Measurements from ENCODE around the gene CDK3.
A peak's percentile ranks its signal among the peaks of the same experiment; 100 is the strongest.
"Not testable (repeated sequence)": the region's sequence is repeated elsewhere in the genome, so short reads cannot be mapped to it uniquely, and the experiment has no call there.

CDK3 gene

DNA sequence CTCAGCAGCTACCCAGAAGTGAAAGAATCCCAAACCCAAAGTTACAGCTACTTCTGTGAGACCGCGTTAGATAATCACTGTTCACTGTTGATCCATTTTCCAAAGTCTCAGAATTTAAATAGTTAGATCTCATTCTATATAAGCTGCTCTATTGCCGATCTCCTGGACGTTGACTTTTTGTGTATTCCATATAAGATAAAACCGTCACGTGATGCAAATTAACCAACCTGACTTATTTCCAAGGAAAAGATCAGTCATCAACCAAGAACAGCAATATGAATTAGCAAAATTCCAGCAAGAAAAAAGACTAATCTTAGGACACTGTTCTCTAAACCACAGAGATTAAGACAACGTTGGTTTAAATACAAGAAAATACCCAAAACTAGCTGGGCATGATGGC lies 30.0 kb upstream of the CDK3 start:
- TF ChIP-seq, protein P1, sequence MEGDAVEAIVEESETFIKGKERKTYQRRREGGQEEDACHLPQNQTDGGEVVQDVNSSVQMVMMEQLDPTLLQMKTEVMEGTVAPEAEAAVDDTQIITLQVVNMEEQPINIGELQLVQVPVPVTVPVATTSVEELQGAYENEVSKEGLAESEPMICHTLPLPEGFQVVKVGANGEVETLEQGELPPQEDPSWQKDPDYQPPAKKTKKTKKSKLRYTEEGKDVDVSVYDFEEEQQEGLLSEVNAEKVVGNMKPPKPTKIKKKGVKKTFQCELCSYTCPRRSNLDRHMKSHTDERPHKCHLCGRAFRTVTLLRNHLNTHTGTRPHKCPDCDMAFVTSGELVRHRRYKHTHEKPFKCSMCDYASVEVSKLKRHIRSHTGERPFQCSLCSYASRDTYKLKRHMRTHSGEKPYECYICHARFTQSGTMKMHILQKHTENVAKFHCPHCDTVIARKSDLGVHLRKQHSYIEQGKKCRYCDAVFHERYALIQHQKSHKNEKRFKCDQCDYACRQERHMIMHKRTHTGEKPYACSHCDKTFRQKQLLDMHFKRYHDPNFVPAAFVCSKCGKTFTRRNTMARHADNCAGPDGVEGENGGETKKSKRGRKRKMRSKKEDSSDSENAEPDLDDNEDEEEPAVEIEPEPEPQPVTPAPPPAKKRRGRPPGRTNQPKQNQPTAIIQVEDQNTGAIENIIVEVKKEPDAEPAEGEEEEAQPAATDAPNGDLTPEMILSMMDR (IDR thresholded peaks at IDR 0.05; ENCODE audit: borderline replicate concordance, insufficient read depth, low read depth, low read length), result no peak
- H3K4me3 ChIP-seq (ENCODE audit: low read depth, low read length), result no peak overlapping the region

DNA sequence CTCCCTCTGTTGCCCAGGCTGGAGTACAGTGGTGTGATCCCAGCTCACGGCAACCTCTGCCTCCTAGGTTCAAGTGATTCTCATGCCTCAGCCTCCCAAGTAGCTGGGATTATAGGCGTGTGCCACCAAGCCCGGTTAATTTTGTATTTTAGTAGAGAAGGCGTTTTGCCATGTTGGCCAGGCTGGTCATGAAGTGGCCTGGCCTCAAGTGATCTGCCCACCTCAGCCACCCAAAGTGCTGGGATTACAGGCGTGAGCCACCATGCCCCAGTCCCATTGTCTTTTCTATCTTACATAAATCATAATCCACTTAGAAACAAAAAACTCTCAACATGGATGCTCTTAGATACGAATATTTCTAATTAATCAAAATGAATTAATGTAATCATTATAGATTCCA lies 25.5 kb upstream of the CDK3 start:
- not testable (repeated sequence) for H3K4me3 ChIP-seq (ENCODE audit: low read depth, low read length)

DNA sequence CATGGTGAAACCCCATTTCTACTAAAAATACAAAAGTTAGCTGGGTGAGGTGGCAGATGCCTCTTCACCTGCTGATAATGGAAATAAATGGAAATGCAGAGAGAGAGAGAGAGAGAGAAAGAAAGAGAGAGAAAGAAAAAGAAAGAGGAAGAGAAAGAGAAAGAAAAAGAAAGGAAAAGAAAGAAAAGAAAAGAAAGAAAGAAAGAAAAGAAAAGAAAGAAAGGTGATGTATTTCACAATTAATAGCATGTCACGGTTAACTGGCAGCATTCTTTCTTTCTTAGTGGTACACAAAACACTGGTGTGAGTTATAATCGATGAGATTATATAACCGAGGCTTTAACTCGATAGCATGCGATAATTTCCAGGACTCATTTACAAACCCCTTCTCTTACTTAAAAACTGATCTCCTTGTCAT lies 24.9 kb upstream of the CDK3 start:
- TF ChIP-seq, protein P1 (IDR thresholded peaks at IDR 0.05; ENCODE audit: borderline replicate concordance, insufficient read depth, low read depth, low read length), result no peak
- H3K4me3 ChIP-seq (ENCODE audit: low read depth, low read length), result no peak overlapping the region

GRCh38 chr17:75976175-75976848 lies 24.3 kb upstream of the CDK3 start:
- TF ChIP-seq, protein P1 (IDR thresholded peaks at IDR 0.05; ENCODE audit: borderline replicate concordance, insufficient read depth, low read depth, low read length), result no peak
- no peak overlapping the region for H3K4me3 ChIP-seq (ENCODE audit: low read depth, low read length)

DNA sequence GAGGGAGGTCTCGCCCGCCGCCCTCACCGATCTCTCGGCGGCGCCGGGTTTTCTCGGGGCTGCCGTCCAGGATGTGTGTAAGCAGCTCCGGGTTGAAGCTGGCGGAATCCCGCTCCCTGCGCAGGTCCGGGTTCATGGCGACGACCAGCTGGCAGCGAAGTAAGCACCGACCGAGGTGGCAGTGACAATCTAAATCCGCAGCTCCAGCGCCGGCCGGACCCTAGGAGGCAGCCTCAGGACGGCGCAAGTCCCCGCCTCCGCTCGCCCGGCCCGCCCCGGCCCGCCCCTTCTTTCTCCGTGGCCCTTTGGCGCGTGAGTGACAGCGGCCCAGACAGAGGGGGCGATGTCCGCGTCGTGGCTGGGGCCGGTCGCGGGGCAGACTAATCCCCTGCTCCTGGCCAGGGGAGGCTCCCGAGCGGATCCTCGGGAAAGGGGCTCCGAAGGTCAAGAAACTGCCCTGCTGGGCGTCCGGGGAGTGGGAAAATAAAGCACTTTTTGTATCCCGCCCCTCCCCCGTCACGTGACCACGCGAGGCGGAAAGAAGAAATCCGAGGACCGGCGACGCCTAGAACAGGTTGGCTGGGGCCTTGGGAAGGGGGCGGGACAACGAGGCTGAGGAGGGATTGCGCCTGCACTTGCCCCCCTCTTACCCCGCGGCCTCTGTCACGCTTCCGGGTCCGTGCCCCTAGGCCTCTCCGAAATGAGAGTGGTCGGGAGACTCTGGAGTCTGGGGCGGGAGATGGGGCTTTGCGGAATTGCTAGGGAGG lies 21.5 kb upstream of the CDK3 start, which contains the start of the genes ACOX1 and TEN1:
TSS of gene ACOX1 (minus strand) at position 229 of the 767 bp plus-strand sequence. CDS start at position 136, 93 bp downstream.
TSS of gene TEN1 (plus strand) at position 303 of the 767 bp plus-strand sequence. CDS start 6,953 bp downstream, outside the sequence.
- peak within 1 kb of the TSS; percentile 76 for H3K4me3 ChIP-seq (ENCODE audit: low read depth, low read length)
- TF ChIP-seq, protein P1 (IDR thresholded peaks at IDR 0.05; ENCODE audit: borderline replicate concordance, insufficient read depth, low read depth, low read length), result no peak

DNA sequence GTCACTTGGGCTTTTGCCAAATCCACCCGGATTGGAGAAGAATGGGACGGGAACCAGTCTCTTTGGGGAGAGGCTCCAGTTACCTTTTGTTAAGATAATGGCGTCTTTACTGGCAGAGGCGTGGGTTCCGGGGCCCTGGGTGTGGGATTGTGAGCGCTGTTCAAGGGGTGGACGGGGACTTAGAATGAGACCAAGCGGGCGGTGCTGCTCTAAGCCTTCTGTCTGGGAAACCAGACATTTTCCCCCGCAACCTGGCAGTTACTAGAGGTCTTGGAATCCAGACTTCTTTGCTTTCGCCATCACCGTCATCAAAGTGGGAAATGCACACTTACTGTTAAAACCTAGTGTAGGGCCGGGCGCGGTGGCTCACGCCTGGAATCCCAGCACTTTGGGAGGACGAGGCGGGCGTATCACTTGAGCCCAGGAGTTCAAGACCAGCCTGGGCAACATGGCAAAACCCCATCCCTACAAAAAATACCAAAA lies 20.9 kb upstream of the CDK3 start:
- TF ChIP-seq, protein P1 (IDR thresholded peaks at IDR 0.05; ENCODE audit: borderline replicate concordance, insufficient read depth, low read depth, low read length), result no peak
- peak overlapping the region; percentile 76 for H3K4me3 ChIP-seq (ENCODE audit: low read depth, low read length)

DNA sequence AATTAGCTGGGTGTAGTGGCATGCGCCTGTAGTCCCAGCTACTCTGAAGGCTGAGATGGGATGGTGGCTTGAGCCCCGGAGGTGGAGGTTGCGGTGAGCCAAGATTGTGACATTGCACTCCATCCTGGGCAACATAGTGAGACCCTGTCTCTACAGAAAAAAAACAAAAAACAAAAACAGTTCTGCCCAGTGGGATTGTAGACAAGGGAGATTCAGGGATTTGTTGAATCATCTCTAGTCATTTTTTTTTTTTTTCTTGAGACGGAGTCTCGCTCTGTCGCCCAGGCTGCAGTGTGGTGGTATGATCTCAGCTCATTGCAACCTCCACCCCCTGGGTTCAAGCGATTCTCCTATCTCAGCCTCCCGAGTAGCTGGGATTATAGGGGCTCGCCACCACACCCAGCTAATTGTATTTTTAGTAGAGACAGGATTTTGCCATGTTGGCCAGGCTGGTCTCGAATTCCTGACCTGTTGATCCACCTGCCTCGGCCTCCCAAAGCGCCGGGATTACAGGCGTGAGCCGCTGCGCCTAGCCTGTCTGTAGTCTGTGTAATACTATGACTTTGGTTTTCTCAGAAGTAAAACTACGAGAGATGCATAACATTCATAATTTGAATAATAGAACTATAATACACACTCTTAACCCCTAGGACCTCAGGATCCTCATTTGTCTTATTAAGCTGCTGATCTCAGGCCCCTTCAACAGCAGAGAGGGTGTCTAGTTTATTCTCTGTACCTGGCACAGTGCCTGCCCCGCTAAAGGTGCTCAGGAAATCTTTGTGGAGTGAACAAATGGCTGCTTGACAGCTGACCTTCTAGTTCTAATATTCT lies 20.3 kb upstream of the CDK3 start:
- peak overlapping the region; percentile 76 for H3K4me3 ChIP-seq (ENCODE audit: low read depth, low read length)
- TF ChIP-seq, protein P1 (IDR thresholded peaks at IDR 0.05; ENCODE audit: borderline replicate concordance, insufficient read depth, low read depth, low read length), result no peak

Data from GM12875 (cell line).